ENCODE measurements around the gene TTC16. TPM values are rescaled to one million over a fixed set of nuclear protein-coding genes. Genes with fewer than 3 reads are reported as not detected.

The TTC16 gene
- total RNA-seq, 6 donors from 2014 or later = 0.29 to 9.4 (median 3.1) TPM

DNA sequence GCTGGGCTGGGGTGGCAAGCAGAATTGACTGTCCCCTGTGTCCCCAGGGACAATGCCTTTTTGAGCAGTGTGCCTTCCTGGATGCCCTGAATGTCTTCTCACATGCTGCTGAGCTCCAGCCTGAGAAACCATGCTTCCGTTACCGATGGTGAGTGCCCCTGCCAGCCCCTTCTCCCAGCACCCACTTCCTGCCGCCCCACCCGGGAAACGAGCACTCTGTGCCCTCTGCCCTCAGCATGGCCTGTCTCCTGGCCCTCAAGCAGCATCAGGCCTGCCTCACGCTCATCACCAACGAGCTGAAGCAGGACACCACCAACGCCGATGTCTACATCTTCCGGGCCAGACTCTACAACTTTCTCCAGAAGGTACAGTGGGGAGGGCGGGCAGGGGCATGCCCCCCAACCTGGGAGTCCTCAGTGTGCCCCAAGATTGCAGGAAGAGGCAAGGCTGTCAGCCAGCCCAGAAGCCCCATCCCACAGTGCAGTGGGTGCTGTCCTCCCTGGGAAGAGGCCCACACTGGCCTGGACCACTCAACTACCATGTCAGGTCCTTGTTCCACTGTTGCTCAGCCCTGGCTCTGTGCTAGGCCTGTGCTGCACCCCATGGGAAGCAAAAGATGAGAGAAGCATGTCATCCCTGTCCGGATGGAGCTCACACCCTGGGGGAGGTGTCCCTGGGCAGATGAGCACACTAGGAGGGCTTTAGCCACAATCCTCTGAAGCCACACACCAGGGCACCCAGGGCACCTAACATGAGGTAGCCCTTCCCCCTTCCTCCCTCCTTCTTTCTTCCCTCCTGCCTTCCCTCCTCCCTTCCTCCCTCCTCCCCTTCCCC is 4.4 kb downstream of the TTC16 start:
- no peak for TF ChIP-seq POLR2A (IDR thresholded peaks at IDR 0.05)
- TF ChIP-seq, protein P1, sequence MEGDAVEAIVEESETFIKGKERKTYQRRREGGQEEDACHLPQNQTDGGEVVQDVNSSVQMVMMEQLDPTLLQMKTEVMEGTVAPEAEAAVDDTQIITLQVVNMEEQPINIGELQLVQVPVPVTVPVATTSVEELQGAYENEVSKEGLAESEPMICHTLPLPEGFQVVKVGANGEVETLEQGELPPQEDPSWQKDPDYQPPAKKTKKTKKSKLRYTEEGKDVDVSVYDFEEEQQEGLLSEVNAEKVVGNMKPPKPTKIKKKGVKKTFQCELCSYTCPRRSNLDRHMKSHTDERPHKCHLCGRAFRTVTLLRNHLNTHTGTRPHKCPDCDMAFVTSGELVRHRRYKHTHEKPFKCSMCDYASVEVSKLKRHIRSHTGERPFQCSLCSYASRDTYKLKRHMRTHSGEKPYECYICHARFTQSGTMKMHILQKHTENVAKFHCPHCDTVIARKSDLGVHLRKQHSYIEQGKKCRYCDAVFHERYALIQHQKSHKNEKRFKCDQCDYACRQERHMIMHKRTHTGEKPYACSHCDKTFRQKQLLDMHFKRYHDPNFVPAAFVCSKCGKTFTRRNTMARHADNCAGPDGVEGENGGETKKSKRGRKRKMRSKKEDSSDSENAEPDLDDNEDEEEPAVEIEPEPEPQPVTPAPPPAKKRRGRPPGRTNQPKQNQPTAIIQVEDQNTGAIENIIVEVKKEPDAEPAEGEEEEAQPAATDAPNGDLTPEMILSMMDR (IDR thresholded peaks at IDR 0.05) = no peak
- no peak for TF ChIP-seq EP300 (IDR thresholded peaks at IDR 0.05)
- no peak for TF ChIP-seq POLR2AphosphoS5 (IDR thresholded peaks at IDR 0.05)
- H3K9me3 ChIP-seq = no peaks in the 10 kb centered on the region
- peaks cover 11 to 27% (median 21%) of the 10 kb centered on the region in 4 donors for H3K4me1 ChIP-seq
- WGBS, 2 donors = 73 to 76% methylated on average over 8 to 12 of the region's 12 CpGs
- no peaks in the 10 kb centered on the region for H3K27me3 ChIP-seq
- ATAC-seq (ENCODE audit: low FRiP score in 2 of 2) (no peak), DNase-seq (no peak)
- H3K4me3 ChIP-seq = no peak overlapping the region
- no peaks in the 10 kb centered on the region for H3K36me3 ChIP-seq
- no peak overlapping the region for H3K27ac ChIP-seq

DNA sequence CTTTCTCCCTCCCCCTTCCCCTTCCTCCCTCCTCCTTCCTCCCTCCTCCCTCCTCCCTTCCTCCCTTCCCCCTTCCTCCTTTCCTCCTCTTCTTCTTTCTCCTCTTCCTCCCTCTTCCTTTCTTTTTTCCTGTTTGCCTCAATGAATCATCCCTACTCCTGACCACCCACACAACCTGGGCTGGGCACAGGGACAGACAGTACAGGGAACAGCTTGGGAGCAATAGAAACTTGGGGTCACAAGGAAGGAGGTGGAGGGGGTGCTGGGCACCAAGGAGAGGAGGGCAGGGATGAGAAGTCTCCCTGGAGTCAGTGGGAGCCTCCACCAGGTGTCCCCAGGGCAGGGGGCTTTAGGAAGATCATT is 5.0 kb downstream of the TTC16 start:
- H3K4me3 ChIP-seq = no peak overlapping the region
- H3K9me3 ChIP-seq = no peaks in the 10 kb centered on the region
- peaks cover 11 to 27% (median 21%) of the 10 kb centered on the region in 4 donors for H3K4me1 ChIP-seq
- no peaks in the 10 kb centered on the region for H3K27me3 ChIP-seq
- TF ChIP-seq POLR2AphosphoS5 (IDR thresholded peaks at IDR 0.05) (no peak), EP300 (IDR thresholded peaks at IDR 0.05) (no peak), POLR2A (IDR thresholded peaks at IDR 0.05) (no peak)
- TF ChIP-seq, protein P1 (IDR thresholded peaks at IDR 0.05) = no peak
- DNase-seq = no peak
- ATAC-seq (ENCODE audit: low FRiP score in 2 of 2) = no peak
- no peaks in the 10 kb centered on the region for H3K36me3 ChIP-seq
- H3K27ac ChIP-seq = no peak overlapping the region

DNA sequence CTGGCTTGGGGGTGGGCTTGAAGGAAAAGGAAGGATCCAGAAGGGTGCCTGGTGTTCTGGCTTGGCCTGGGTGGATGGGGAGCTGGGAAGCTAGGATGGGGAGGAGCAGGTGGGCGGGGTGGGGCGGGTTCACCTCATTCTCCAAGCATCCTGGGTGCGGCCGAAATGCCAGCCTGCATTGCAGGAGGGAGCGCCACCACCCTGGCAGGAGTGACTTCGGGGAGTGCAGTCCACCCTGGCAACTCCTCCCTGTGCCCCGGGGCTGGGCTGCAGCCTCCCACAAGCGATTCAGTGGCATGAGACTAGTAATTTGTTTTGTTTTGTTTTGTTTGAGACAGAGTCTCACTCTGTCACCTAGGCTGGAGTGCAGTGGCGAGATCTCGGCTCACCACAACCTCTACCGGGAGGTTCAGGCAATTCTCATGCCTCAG is 5.5 kb downstream of the TTC16 start:
- ATAC-seq (ENCODE audit: low FRiP score in 2 of 2) (no peak), DNase-seq (no peak)
- Histone ChIP-seq H3K4me3 (no peak overlapping the region), H3K27ac (no peak overlapping the region), H3K9me3 (no peaks in the 10 kb centered on the region), H3K36me3 (no peaks in the 10 kb centered on the region), H3K27me3 (no peaks in the 10 kb centered on the region), H3K4me1 (peaks cover 7 to 21% (median 16%) of the 10 kb centered on the region in 4 donors)
- no peak for TF ChIP-seq POLR2A (IDR thresholded peaks at IDR 0.05)
- TF ChIP-seq POLR2AphosphoS5 (IDR thresholded peaks at IDR 0.05) = no peak
- no peak for TF ChIP-seq EP300 (IDR thresholded peaks at IDR 0.05)
- TF ChIP-seq, protein P1 (IDR thresholded peaks at IDR 0.05) = no peak
- 60 to 71% methylated on average over 7 to 11 of the region's 11 CpGs for WGBS, 2 donors

DNA sequence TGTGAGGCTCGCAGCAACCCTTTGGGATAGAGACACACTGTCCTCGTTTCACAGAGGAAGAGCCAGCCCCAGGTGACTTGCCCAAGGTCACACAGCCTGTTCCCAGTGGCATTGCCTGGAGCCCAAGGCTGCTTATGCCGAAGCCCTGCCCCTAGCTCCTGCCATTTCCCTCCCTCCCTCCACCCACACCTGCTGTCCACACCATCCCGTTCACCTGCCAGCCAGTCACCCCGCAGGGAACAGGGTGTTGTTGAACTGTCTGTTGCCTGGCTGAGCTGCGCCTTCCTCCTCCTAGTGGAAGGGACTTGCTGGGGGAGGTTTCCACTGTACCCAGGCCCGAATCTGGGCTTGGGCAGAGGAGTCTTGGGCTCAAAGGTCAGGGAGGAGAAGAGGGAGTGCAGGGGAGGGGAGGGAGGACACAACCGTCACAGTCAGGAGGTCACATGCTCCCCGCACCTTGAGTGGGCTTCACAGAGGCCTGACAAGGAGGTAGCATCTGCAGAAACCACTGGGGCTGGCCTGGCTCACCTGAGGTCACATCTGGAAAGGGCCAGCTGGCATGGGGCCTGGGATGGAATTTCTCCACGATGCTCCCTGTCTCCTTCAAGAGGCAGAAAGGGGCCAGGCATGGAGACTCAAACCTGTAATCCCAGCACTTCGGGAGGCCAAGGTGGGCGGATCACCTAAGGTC is 6.3 kb downstream of the TTC16 start:
- no peak for DNase-seq
- Histone ChIP-seq H3K4me1 (peaks cover 7 to 21% (median 15%) of the 10 kb centered on the region in 4 donors), H3K36me3 (no peaks in the 10 kb centered on the region), H3K27me3 (no peaks in the 10 kb centered on the region), H3K4me3 (no peak overlapping the region), H3K9me3 (no peaks in the 10 kb centered on the region), H3K27ac (no peak overlapping the region)
- ATAC-seq (ENCODE audit: low FRiP score in 2 of 2) = no peak
- 79 to 83% methylated on average over 12 of the region's 12 CpGs for WGBS, 2 donors
- TF ChIP-seq POLR2AphosphoS5 (IDR thresholded peaks at IDR 0.05) (no peak), POLR2A (IDR thresholded peaks at IDR 0.05) (no peak), EP300 (IDR thresholded peaks at IDR 0.05) (no peak)
- TF ChIP-seq, protein P1 (IDR thresholded peaks at IDR 0.05) = no peak
